Transverse colon (tissue), 4 donors: ENCODE measurements around the gene SLC39A5. TPM values are rescaled to one million over a fixed set of nuclear protein-coding genes. Genes with fewer than 3 reads are reported as not detected.
A peak's percentile ranks its signal among the peaks of the same experiment; 100 is the strongest.
"Not testable (repeated sequence)": the region's sequence is repeated elsewhere in the genome, so short reads cannot be mapped to it uniquely, and the experiment has no call there.

Experiments
- DNase-seq: peaks from one replicate; pipeline ENCODE4 v3.0.0-alpha.2; 2019
- H3K27ac ChIP-seq, 4 donors: fragments of 200-600 bp; sonication (generic); 2 replicates each; pipeline ENCODE4 v1.5.1; 2016 to 2018; ENCODE audit warnings: inconsistent platforms in 4 of 4
- H3K27me3 ChIP-seq: fragments of 200-600 bp; sonication (generic); 2 replicates; pipeline ENCODE4 v1.5.1; 2017; ENCODE audit warnings: inconsistent platforms
- H3K36me3 ChIP-seq, 4 donors: fragments of 200-600 bp; sonication (generic); 2 replicates each; pipeline ENCODE4 v1.5.1; 2017 to 2019; ENCODE audit warnings: inconsistent platforms in 4 of 4
- H3K4me1 ChIP-seq, 4 donors: fragments of 200-600 bp; sonication (generic); 2 replicates each; pipeline ENCODE4 v1.5.1; 2017 to 2020; ENCODE audit warnings: inconsistent platforms in 4 of 4
- H3K4me3 ChIP-seq, 4 donors: fragments of 200-600 bp; sonication (generic); 1 replicate in 1 of 4; 2 replicates in 3 of 4; pipeline versions ENCODE4 v1.5.1 to v1.6.1; 2017 to 2019; ENCODE audit warnings: inconsistent platforms in 4 of 4
- H3K9me3 ChIP-seq, 2 donors: fragments of 200-600 bp; sonication (generic); 2 replicates each; pipeline ENCODE4 v1.5.1; 2017 to 2019; ENCODE audit warnings: inconsistent platforms in 2 of 2
- EP300 ChIP-seq: sonication (generic); formaldehyde crosslinking; IDR thresholded peaks from one replicate; pipeline ENCODE4 v1.6.1; 2017; ENCODE audit warnings: antibody characterized with exemption, low read depth
- POLR2A ChIP-seq: fragments of 450-650 bp; IDR thresholded peaks from one replicate; pipeline ENCODE4 v1.6.1; 2016; ENCODE audit warnings: antibody characterized with exemption, mild to moderate bottlenecking, moderate library complexity
- POLR2AphosphoS5 ChIP-seq, 3 donors: sonication (generic); formaldehyde crosslinking; IDR thresholded peaks; one replicate each; pipeline ENCODE4 v1.6.1; 2016; ENCODE audit warnings: antibody characterized with exemption in 3 of 3
- WGBS, 2 donors: methylation state at CpG; one replicate each; pipeline ENCODE4 v1.1.5; 2018; ENCODE audit warnings: low coverage in 1 of 2; 5-methylcytosine and 5-hydroxymethylcytosine counted together
- in situ Hi-C, 4 donors: fragments of 200-750 bp; cut with MboI; loops; one replicate each; pipeline versions ENCODE4 v1.15.0 to v1.15.1; 2017; ENCODE audit warnings: low sequenced_read_pairs in 3 of 4, low pct_ligation_motif_present in 1 of 4, low pct_unique_long_range_greater_than_20kb in 1 of 4
- intact Hi-C: fragments of 100-400 bp; cut with DNase I; formaldehyde crosslinking; loops from one replicate; pipeline ENCODE4 v1.15.1; 2023; ENCODE audit warnings: low total_unique reads
- total RNA-seq, 4 donors: library from RNA; depleted of rRNA; stranded (reverse); fragments of >200 nt; gene quantifications; one replicate each; pipeline ENCODE4 v1.1.0, GENCODE V29; 2016
- TF ChIP-seq, protein P1 (sequence below), 5 experiments: fragments of 200-600 bp in 3 of 5; fragments of 450-650 bp in 2 of 5; sonication (generic) in 3 of 5; IDR thresholded peaks; 1 replicate in 2 of 5; 2 replicates in 3 of 5; pipeline ENCODE4 v1.5.1; 2016 to 2017; ENCODE audit warnings: antibody characterized with exemption in 5 of 5, inconsistent platforms in 3 of 5, mild to moderate bottlenecking in 2 of 5, moderate library complexity in 1 of 5

The SLC39A5 gene
- total RNA-seq, 4 donors from 2014 or later, result 225 to 325 (median 283) TPM

DNA sequence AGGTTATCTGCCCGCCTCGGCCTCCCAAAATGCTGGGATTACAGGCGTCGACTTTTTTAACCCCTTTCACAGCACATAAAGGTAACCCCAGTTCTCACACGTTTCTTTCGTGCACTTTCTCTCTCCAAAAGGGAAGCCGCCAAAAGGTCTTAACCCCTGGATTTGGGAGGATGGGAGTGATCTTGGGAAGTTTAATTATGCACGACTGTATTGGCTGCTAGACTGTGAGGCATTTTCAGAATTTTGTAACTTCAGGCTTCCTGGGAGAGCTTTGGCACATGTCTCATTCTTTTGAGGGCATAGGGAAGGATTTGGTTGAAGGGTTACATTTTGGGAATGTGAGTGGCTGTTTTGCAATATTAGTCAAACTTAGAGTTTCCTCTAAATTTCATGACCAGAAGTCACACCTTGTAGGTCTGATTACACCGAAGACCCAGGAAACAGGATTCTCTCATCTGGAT lies 39.1 kb upstream of the SLC39A5 start:
- WGBS, 2 donors, result 26 to 39% methylated on average over 5 to 9 of the region's 9 CpGs
- peaks cover 12 to 28% (median 22%) of the 10 kb centered on the region in 4 donors for H3K4me1 ChIP-seq
- no peak for TF ChIP-seq POLR2A
- no peak for DNase-seq
- H3K9me3 ChIP-seq, result no peaks in the 10 kb centered on the region
- peak overlapping the region; percentile 95 to 100 (median 99) for H3K27ac ChIP-seq
- in situ Hi-C loops, result loop anchor here in 2 of 4 donors (5.0 to 10.0 kb wide), 2 partner anchors 274 to 277 kb away; partner anchors contain the start of gene SPRYD4 (in 2 of the 2)
- H3K36me3 ChIP-seq, result peaks cover 0 to 4% (median 1%) of the 10 kb centered on the region in 4 donors
- H3K4me3 ChIP-seq, result peak overlapping the region in 3 of 4 donors; percentile 87 to 99 (median 98)
- H3K27me3 ChIP-seq, result no peaks in the 10 kb centered on the region
- intact Hi-C loops, result no loop called here

DNA sequence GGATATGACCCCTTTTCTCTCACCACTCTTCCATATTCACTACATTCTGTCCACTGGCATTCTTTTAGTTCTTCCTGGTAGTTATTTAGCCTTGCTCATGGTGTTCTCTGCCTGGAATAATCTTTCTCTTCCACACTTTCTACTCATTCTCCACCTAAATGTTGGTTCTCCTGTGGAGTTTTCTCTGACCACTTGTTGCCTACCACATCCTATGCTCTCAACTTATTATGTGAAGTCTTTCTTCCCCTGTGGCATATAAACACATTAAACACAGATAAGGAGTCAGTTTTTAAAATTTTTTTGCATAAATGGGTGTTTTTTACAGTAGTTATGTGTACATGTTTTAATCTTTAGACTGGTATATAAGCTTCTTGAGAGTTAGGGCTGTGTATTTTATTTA lies 37.3 kb upstream of the SLC39A5 start:
- no peaks in the 10 kb centered on the region for H3K27me3 ChIP-seq
- no peak overlapping the region for H3K27ac ChIP-seq
- TF ChIP-seq POLR2AphosphoS5 (IDR thresholded peaks at IDR 0.05) (no peak), EP300 (no peak), POLR2A (no peak)
- TF ChIP-seq, protein P1, sequence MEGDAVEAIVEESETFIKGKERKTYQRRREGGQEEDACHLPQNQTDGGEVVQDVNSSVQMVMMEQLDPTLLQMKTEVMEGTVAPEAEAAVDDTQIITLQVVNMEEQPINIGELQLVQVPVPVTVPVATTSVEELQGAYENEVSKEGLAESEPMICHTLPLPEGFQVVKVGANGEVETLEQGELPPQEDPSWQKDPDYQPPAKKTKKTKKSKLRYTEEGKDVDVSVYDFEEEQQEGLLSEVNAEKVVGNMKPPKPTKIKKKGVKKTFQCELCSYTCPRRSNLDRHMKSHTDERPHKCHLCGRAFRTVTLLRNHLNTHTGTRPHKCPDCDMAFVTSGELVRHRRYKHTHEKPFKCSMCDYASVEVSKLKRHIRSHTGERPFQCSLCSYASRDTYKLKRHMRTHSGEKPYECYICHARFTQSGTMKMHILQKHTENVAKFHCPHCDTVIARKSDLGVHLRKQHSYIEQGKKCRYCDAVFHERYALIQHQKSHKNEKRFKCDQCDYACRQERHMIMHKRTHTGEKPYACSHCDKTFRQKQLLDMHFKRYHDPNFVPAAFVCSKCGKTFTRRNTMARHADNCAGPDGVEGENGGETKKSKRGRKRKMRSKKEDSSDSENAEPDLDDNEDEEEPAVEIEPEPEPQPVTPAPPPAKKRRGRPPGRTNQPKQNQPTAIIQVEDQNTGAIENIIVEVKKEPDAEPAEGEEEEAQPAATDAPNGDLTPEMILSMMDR (IDR thresholded peaks at IDR 0.05), result no peak
- no peak for DNase-seq
- H3K9me3 ChIP-seq, result no peaks in the 10 kb centered on the region
- in situ Hi-C loops (loop anchor here in 2 of 4 donors (5.0 to 10.0 kb wide), 2 partner anchors 272 to 275 kb away; partner anchors contain the start of gene SPRYD4 (in 2 of the 2)), intact Hi-C loops (loop anchor here (2.0 kb wide), 1 partner anchor 32 kb away; the partner anchor contains the start of gene NABP2)
- no peaks in the 10 kb centered on the region for H3K36me3 ChIP-seq
- H3K4me1 ChIP-seq, result peaks cover 6 to 18% (median 14%) of the 10 kb centered on the region in 4 donors
- H3K4me3 ChIP-seq, result no peak overlapping the region

DNA sequence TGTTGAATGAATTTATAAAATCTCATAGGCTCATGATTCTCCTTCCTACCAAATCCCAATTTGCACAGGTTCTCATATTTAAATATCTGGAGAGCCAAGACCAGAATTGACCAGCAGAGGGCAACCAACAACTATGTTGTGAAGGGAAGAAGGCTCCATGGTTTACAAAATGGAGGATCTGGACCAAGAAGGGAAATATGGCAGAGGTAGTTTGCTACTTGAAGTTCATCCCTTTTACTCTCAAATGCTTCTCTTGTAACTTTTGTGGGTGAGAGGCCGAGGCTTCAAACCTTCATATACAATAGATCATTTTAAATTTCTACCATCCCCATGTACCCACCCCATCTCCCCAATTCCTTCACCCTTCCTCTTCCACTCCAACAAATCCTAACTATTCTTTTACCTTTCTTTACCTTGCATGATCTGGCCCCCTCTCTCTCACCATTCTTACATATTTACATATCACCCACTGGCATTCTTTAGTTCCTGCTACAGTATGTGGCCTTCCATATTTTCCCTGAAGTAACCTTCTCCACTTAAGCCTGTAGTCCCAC lies 36.7 kb upstream of the SLC39A5 start:
- in situ Hi-C loops, result loop anchor here in 2 of 4 donors (5.0 to 10.0 kb wide), 2 partner anchors 272 to 274 kb away; partner anchors contain the start of gene SPRYD4 (in 2 of the 2)
- H3K36me3 ChIP-seq, result no peaks in the 10 kb centered on the region
- DNase-seq, result peak; percentile 84
- H3K27ac ChIP-seq, result no peak overlapping the region
- H3K4me3 ChIP-seq, result no peak overlapping the region
- H3K9me3 ChIP-seq, result no peaks in the 10 kb centered on the region
- H3K4me1 ChIP-seq, result peaks cover under 1 to 13% (median 9%) of the 10 kb centered on the region in 4 donors
- intact Hi-C loops, result loop anchor here (2.0 kb wide), 1 partner anchor 32 kb away; the partner anchor contains the start of gene NABP2
- 38 to 47% methylated on average over 1 of the region's 1 CpG for WGBS, 2 donors
- H3K27me3 ChIP-seq, result no peaks in the 10 kb centered on the region
- TF ChIP-seq POLR2AphosphoS5 (IDR thresholded peaks at IDR 0.05), result no peak
- TF ChIP-seq, protein P1 (IDR thresholded peaks at IDR 0.05), result peak; percentile 75 to 93 (median 80)

DNA sequence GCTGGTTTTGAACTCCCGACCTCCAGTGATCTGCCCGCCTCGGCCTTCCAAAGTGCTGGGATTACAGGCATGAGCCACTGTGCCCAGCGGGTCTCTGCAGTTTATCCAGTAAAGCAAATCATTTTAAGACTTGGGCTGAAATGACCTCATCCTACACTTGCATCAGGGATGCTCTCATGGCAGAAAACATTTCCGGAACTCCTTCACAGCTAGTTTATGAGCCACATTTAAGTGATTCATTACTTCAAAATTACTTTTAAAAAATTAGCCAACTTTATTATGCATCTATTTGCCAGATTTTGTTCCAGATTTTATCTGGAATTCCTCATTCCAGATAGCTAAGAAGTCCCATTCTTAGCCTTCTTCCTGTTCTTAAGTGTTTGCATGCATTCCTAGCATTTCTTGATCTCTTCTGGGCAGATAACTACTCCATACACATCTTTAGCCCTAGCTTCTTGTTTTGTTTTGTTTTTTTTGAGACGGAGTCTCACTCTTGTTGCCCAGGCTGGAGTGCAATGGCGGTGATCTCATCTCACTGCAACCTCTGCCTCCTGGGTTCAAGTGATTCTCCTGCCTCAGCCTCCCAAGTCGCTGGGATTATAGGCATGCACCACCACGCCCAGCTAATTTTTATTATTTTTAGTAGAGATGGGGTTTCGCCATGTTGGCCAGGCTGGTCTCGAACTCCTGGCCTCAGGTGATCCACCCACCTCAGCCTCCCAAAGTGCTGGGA lies 32.9 kb upstream of the SLC39A5 start:
- WGBS, 2 donors, result 69 to 81% methylated on average over 6 to 11 of the region's 11 CpGs
- DNase-seq, H3K27me3 ChIP-seq, H3K4me1 ChIP-seq, H3K4me3 ChIP-seq, H3K9me3 ChIP-seq, H3K36me3 ChIP-seq, intact Hi-C loops: not testable (repeated sequence)
- peak overlapping the region in 3 of 4 donors; percentile 7 to 52 (median 42) for H3K27ac ChIP-seq
- in situ Hi-C loops, result loop anchor here in 1 of 4 donors (10.0 kb wide), 1 partner anchor 268 kb away; the partner anchor contains the start of gene SPRYD4
- TF ChIP-seq POLR2AphosphoS5 (IDR thresholded peaks at IDR 0.05), result peak in 2 of 3 donors; percentile 18 to 35
